ENCODE measurements around the gene TMEM139. TPM values are rescaled to one million over a fixed set of nuclear protein-coding genes. Genes with fewer than 3 reads are reported as not detected.

Gene TMEM139
- total RNA-seq, 1 experiment from 2014 or later = 0.85 TPM

GRCh38 chr7:143305423-143306070, 20.8 kb downstream of the TMEM139 start:
- no peak overlapping the region for H3K27ac Mint-ChIP-seq
- no peak overlapping the region for H4K8ac ChIP-seq (replicated peaks; ENCODE audit: insufficient read length, low read depth, low read length)
- peaks cover 58 to 83% (median 82%) of the 10 kb centered on the region in 3 experiments for H3K36me3 Mint-ChIP-seq (ENCODE audit: insufficient read depth in 1 of 3, low read depth in 3 of 3)
- H3K27me3 Mint-ChIP-seq (ENCODE audit: low read depth) = no peaks in the 10 kb centered on the region
- H3T11ph ChIP-seq (ENCODE audit: low read length) = no peak overlapping the region
- no peak overlapping the region for H2BK5ac ChIP-seq (ENCODE audit: insufficient read length, low read length)
- no peaks in the 10 kb centered on the region for H3K9me3 ChIP-seq (ENCODE audit: control insufficient read depth, low read depth, low read length)
- H3K18ac ChIP-seq (ENCODE audit: insufficient read length, low read depth, low read length) = no peak overlapping the region
- H3K27ac ChIP-seq (ENCODE audit: insufficient read length, low read depth, low read length) = no peak overlapping the region
- H3K9me3 Mint-ChIP-seq = no peaks in the 10 kb centered on the region
- no peak overlapping the region for H2BK20ac ChIP-seq (ENCODE audit: low read depth, low read length, poor library complexity, severe bottlenecking)
- H3K4me1 ChIP-seq (ENCODE audit: insufficient read depth, low read length) = no peaks in the 10 kb centered on the region
- no peaks in the 10 kb centered on the region for H4K20me1 ChIP-seq (ENCODE audit: control insufficient read depth, insufficient read depth, insufficient read length)
- H3K4ac ChIP-seq (ENCODE audit: low read depth, low read length) = no peak overlapping the region
- H4K91ac ChIP-seq (ENCODE audit: insufficient read length, low read depth, low read length) = no peak overlapping the region
- no peak overlapping the region for H3K56ac ChIP-seq (ENCODE audit: insufficient read length, low read depth, low read length)
- no peaks in the 10 kb centered on the region for H3K79me1 ChIP-seq (ENCODE audit: insufficient read depth, low read depth, low read length, poor library complexity, severe bottlenecking)
- no peak overlapping the region for H3K23ac ChIP-seq (ENCODE audit: insufficient read length, low read depth, low read length)
- H3K27me3 ChIP-seq (ENCODE audit: insufficient read depth, low read length) = no peaks in the 10 kb centered on the region
- no peak overlapping the region for H2AFZ ChIP-seq (ENCODE audit: low read length)
- WGBS (ENCODE audit: extremely low coverage, insufficient read length, low lambda C conversion rate) = no CpG with 5 or more reads among the region's 10 CpGs
- no peak overlapping the region for H2BK15ac ChIP-seq (ENCODE audit: low read depth, low read length)
- H2BK120ac ChIP-seq (ENCODE audit: low read depth, low read length, poor library complexity, severe bottlenecking) = no peak overlapping the region
- no peak overlapping the region for H2AK5ac ChIP-seq (ENCODE audit: insufficient read length, low read length)
- no peak overlapping the region for H3K14ac ChIP-seq (ENCODE audit: insufficient read depth, low read length)
- H4K5ac ChIP-seq (ENCODE audit: insufficient read length, low read depth, low read length) = no peak overlapping the region
- H2BK12ac ChIP-seq (ENCODE audit: insufficient read length, low read depth, low read length) = no peak overlapping the region
- DNase-seq = peak; percentile 64
- H3K4me1 Mint-ChIP-seq = no peaks in the 10 kb centered on the region
- no peak overlapping the region for H3K9ac ChIP-seq (ENCODE audit: extremely low read depth, insufficient read length, low read length)
- H3K23me2 ChIP-seq (ENCODE audit: insufficient read length, low read depth, low read length, poor library complexity, severe bottlenecking) = no peaks in the 10 kb centered on the region
- H3K79me2 ChIP-seq (ENCODE audit: insufficient read depth, low read length) = no peaks in the 10 kb centered on the region
- TF ChIP-seq CTCF (conservative IDR thresholded peaks at IDR 0.05) = peak; percentile 87
- no peak overlapping the region; a peak in 1 of 5 replicates for H3K4me3 Mint-ChIP-seq
- no peak overlapping the region for H3K4me2 ChIP-seq (ENCODE audit: insufficient read depth, insufficient read length, low read length)
